ENCODE results near the gene VPS33B. TPM values are rescaled to one million over a fixed set of nuclear protein-coding genes. Genes with fewer than 3 reads are reported as not detected.
A peak's percentile ranks its signal among the peaks of the same experiment; 100 is the strongest.

VPS33B gene
- total and polyA plus RNA-seq, 2 of the 13 experiments (the other 11 are each of a cell fraction or from before 2014, with no cell fraction given), result 15.8 to 16.5 TPM

DNA sequence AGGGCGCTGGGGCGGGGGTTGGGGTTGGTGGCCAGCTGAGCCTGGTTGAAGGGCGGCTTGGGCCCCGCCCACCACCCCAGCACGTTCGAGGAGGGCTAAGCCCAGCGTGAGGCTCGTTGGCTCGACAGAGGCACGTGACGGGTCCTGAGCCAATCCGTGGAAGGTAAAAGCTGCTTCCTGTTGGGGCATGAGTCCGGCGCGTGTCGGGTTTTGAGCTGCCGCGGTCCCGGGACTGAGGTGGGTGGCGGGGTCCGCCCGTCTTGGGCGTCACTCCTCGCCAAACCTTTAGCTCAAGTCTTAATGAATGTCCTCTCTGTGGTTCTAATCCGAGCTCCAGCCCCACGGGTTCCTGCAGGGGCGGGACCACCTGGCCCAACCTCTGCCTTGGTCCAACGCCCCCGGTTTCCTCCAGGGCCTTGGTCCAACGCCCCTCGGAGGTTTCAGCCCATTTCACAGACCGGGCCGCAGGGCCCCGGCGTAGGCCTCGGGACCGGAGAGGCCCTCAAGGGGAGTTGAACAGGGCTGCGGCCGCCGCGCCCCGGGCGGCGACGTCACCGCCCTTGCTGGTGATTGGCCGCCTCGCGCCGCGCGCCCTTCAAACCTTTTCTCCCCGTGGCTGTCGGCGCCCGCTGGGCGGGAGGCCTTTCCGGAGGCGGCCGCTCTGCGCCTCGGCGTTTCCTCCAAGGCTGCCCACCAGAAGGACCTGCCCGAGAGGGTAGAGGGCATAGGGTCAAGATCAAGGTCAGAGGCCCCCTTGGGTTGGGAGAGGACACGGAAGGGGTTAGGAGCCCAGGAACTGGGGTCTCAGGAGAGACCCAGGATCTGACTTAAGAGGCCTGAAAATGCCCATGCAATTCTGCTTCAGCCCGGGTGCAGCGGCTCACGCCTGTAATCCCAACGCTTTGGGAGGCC lies 67.4 kb downstream of the VPS33B start, which contains the start of gene RCCD1 (continued):
- peak; percentile 76 for TF ChIP-seq YEATS2 (CRISPR knock-in tag; IDR thresholded peaks at IDR 0.05; ENCODE audit: borderline replicate concordance)
- TF ChIP-seq ZNF136 (CRISPR knock-in tag; IDR thresholded peaks at IDR 0.05; ENCODE audit: low read depth), result no peak; the same call in 1 of the 2 replicates
- TF ChIP-seq ZNF12 (CRISPR knock-in tag; IDR thresholded peaks at IDR 0.05), result no peak
- TF ChIP-seq ZNF382 (CRISPR knock-in tag; IDR thresholded peaks at IDR 0.05; ENCODE audit: borderline replicate concordance), result no peak
- peak; percentile 56; the same call in 1 of the 2 replicates for TF ChIP-seq HES4 (CRISPR knock-in tag; IDR thresholded peaks at IDR 0.05; ENCODE audit: borderline replicate concordance)
- no peak for TF ChIP-seq SNAI1 (CRISPR knock-in tag; IDR thresholded peaks at IDR 0.05; ENCODE audit: borderline replicate concordance)
- peak; percentile 38 for TF ChIP-seq XRCC5 (optimal IDR thresholded peaks at IDR 0.05; ENCODE audit: low read length)
- no peak for TF ChIP-seq HINFP (CRISPR knock-in tag; IDR thresholded peaks at IDR 0.05; ENCODE audit: low read depth)
- 0 out of 2 replicates have a peak, but pooled peaks have one; percentile 65 for TF ChIP-seq NFIB (CRISPR knock-in tag; IDR thresholded peaks at IDR 0.05; ENCODE audit: borderline replicate concordance)
- peak; percentile 81; the same call in 1 of the 2 replicates for TF ChIP-seq MTF1 (CRISPR knock-in tag; IDR thresholded peaks at IDR 0.05)
- peak; percentile 96 for TF ChIP-seq YEATS4 (CRISPR knock-in tag; IDR thresholded peaks at IDR 0.05; ENCODE audit: borderline replicate concordance)
- TF ChIP-seq ZNF737 (CRISPR knock-in tag; IDR thresholded peaks at IDR 0.05; ENCODE audit: borderline replicate concordance), result no peak
- no peak for TF ChIP-seq TRIM22 (IDR thresholded peaks at IDR 0.05)
- TF ChIP-seq NFKB2 (CRISPR knock-in tag; IDR thresholded peaks at IDR 0.05; ENCODE audit: borderline replicate concordance), result peak; percentile 87; the same call in 1 of the 2 replicates
- peak; percentile 68; the same call in 1 of the 2 replicates for TF ChIP-seq ZNF589 (CRISPR knock-in tag; conservative IDR thresholded peaks at IDR 0.05)
- TF ChIP-seq ZNF317 (CRISPR knock-in tag; IDR thresholded peaks at IDR 0.05), result no peak
- TF ChIP-seq ZNF432 (CRISPR knock-in tag; IDR thresholded peaks at IDR 0.05; ENCODE audit: borderline replicate concordance), result no peak
- TF ChIP-seq SIN3B (IDR thresholded peaks at IDR 0.05; ENCODE audit: low read length), result peak; percentile 96
- TF ChIP-seq CAMTA2 (CRISPR knock-in tag; IDR thresholded peaks at IDR 0.05; ENCODE audit: borderline replicate concordance), result no peak
- TF ChIP-seq, protein P1, sequence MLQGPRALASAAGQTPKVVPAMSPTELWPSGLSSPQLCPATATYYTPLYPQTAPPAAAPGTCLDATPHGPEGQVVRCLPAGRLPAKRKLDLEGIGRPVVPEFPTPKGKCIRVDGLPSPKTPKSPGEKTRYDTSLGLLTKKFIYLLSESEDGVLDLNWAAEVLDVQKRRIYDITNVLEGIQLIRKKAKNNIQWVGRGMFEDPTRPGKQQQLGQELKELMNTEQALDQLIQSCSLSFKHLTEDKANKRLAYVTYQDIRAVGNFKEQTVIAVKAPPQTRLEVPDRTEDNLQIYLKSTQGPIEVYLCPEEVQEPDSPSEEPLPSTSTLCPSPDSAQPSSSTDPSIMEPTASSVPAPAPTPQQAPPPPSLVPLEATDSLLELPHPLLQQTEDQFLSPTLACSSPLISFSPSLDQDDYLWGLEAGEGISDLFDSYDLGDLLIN (CRISPR knock-in tag; IDR thresholded peaks at IDR 0.05; ENCODE audit: borderline replicate concordance), result 0 out of 2 replicates have a peak, but pooled peaks have one; percentile 23
- TF ChIP-seq RNF219 (CRISPR knock-in tag; IDR thresholded peaks at IDR 0.05), result 0 out of 2 replicates have a peak, but pooled peaks have one; percentile 58
